ENCODE measurements around the gene YIPF2. TPM values are rescaled to one million over a fixed set of nuclear protein-coding genes. Genes with fewer than 3 reads are reported as not detected.

YIPF2 gene
- total and polyA plus RNA-seq, 2 of the 4 experiments (the other 2 are of a cell fraction), result 61.5 to 78.0 TPM

GRCh38 chr19:10911579-10912363, 16.7 kb downstream of the YIPF2 start:
- no peak overlapping the region for H4K8ac ChIP-seq (ENCODE audit: low read depth in 2 of 2, low read length in 2 of 2)
- CTCF ChIA-PET, result no interaction called here
- no peak overlapping the region for H3K4me3 ChIP-seq (ENCODE audit: insufficient read depth, low read depth, low read length)
- TF ChIP-seq RCOR1 (IDR thresholded peaks at IDR 0.05; ENCODE audit: insufficient replicate concordance, low read length) (no peak), CHD1 (IDR thresholded peaks at IDR 0.05; ENCODE audit: low read depth, low read length) (no peak), MAFK (IDR thresholded peaks at IDR 0.05; ENCODE audit: low read depth, low read length) (no peak), RAD21 (IDR thresholded peaks at IDR 0.05; ENCODE audit: low read length) (no peak), CEBPB (IDR thresholded peaks at IDR 0.05; ENCODE audit: low read depth, low read length) (no peak), USF2 (IDR thresholded peaks at IDR 0.05; ENCODE audit: low read depth, low read length) (no peak), RFX5 (IDR thresholded peaks at IDR 0.05; ENCODE audit: low read depth, low read length) (no peak), MXI1 (IDR thresholded peaks at IDR 0.05; ENCODE audit: borderline replicate concordance, low read depth, low read length) (no peak), SMC3 (IDR thresholded peaks at IDR 0.05; ENCODE audit: low read depth, low read length) (no peak)
- no peak overlapping the region for H3K14ac ChIP-seq (replicated peaks; ENCODE audit: low read depth, low read length)
- no peak overlapping the region for H4K91ac ChIP-seq (ENCODE audit: insufficient read depth, low read depth, low read length)
- H3K4me1 ChIP-seq (ENCODE audit: control insufficient read depth, insufficient read depth, low read length), result peaks cover 12% of the 10 kb centered on the region
- BruUV-seq (replicated peaks), result no TSS peak
- no peak overlapping the region for H3K4ac ChIP-seq (ENCODE audit: low read depth, low read length)
- no peaks in the 10 kb centered on the region for H3K9me1 ChIP-seq (ENCODE audit: insufficient read depth, low read length)
- intact Hi-C loops (cut with micrococcal nuclease) (no loop called here), in situ Hi-C loops (cut with MboI; ENCODE audit: low sequenced_read_pairs) (no loop called here), dilution Hi-C loops (cut with HindIII; ENCODE audit: low sequenced_read_pairs, unreplicated experiment) (no loop called here)
- no peaks in the 10 kb centered on the region for H3K9me3 ChIP-seq (ENCODE audit: control insufficient read depth, insufficient read depth, low read length)
- no peak overlapping the region for H2AK5ac ChIP-seq (ENCODE audit: low read depth, low read length)
- no peak overlapping the region for H3K27ac ChIP-seq (ENCODE audit: insufficient read depth, low read length)
- H2AK9ac ChIP-seq (replicated peaks; ENCODE audit: low read depth, low read length, poor library complexity), result no peak overlapping the region
- H2AFZ ChIP-seq (replicated peaks; ENCODE audit: low read length, poor library complexity), result no peak overlapping the region
- H3K9ac ChIP-seq (ENCODE audit: low read depth, low read length), result no peak overlapping the region
- ATAC-seq (ENCODE audit: low read depth), result no peak
- H3K18ac ChIP-seq (ENCODE audit: low read depth, low read length), result no peak overlapping the region
- H3K23ac ChIP-seq (ENCODE audit: low read depth, low read length), result no peak overlapping the region
- H2BK5ac ChIP-seq (ENCODE audit: low read depth, low read length, poor library complexity, severe bottlenecking), result no peak overlapping the region
- H3K27me3 ChIP-seq (ENCODE audit: control insufficient read depth, insufficient read depth, low read length), result no peaks in the 10 kb centered on the region
- H2BK20ac ChIP-seq (ENCODE audit: low read depth, low read length), result no peak overlapping the region
- no peak overlapping the region for H2BK15ac ChIP-seq (ENCODE audit: low read depth, low read length)
- H3K36me3 ChIP-seq (ENCODE audit: control insufficient read depth, insufficient read depth, low read length), result peaks cover 55% of the 10 kb centered on the region
- H3K56ac ChIP-seq (ENCODE audit: extremely low read depth, insufficient read depth, low read length), result no peak overlapping the region
- no peak overlapping the region for H3K4me2 ChIP-seq (ENCODE audit: low read depth, low read length)
- H4K5ac ChIP-seq (ENCODE audit: low read depth, low read length), result no peak overlapping the region
- H3K79me1 ChIP-seq (ENCODE audit: low read depth in 1 of 2, low read length in 2 of 2), result peaks cover 9 to 38% of the 10 kb centered on the region in 2 experiments; a peak in 3 of 4 replicates
- no peak for DNase-seq
- POLR2A ChIA-PET (ENCODE audit: unreplicated experiment), result no interaction called here
- WGBS, 2 experiments (ENCODE audit: extremely low coverage in 2 of 2, insufficient read length in 1 of 2), result 93% methylated on average over 24 of the region's 31 CpGs; no CpG with 5 or more reads in 1 of the 2 experiments
- H2BK120ac ChIP-seq (ENCODE audit: low read depth, low read length), result no peak overlapping the region
- peaks cover 14% of the 10 kb centered on the region for H4K20me1 ChIP-seq (ENCODE audit: insufficient read depth, low read length)
